NT2/D1 (cell line): ENCODE measurements around the gene HOXB4.

Experiments
- DNase-seq: peaks from one replicate; pipeline ENCODE4 v3.0.0-alpha.2; 2011; ENCODE audit warnings: low read depth, low spot score
- H3K27me3 ChIP-seq: 2 replicates; pipeline ENCODE4 v1.6.0; 2011; ENCODE audit warnings: mild to moderate bottlenecking; ENCODE audit not compliant: insufficient read length, insufficient read depth
- H3K36me3 ChIP-seq: 2 replicates; pipeline ENCODE4 v1.6.1; 2011; ENCODE audit warnings: mild to moderate bottlenecking, low read length, mixed read lengths; ENCODE audit not compliant: insufficient read depth, insufficient read length
- H3K4me1 ChIP-seq: 2 replicates; pipeline ENCODE4 v1.5.1; 2011; ENCODE audit not compliant: insufficient read depth, insufficient read length
- H3K4me3 ChIP-seq: 2 replicates; pipeline ENCODE4 v1.5.1; 2011; ENCODE audit warnings: low read depth; ENCODE audit not compliant: insufficient read length
- H3K9ac ChIP-seq: 2 replicates; pipeline ENCODE4 v1.6.0; 2011; ENCODE audit warnings: low read depth; ENCODE audit not compliant: insufficient read length
- H3K9me3 ChIP-seq: 2 replicates; pipeline ENCODE4 v1.5.1; 2011; ENCODE audit warnings: mild to moderate bottlenecking, low read length; ENCODE audit not compliant: insufficient read depth
- SUZ12 ChIP-seq: IDR thresholded peaks from 2 replicates; pipeline ENCODE4 v1.6.1; 2011; ENCODE audit not compliant: insufficient read length, insufficient read depth; ENCODE audit errors: extremely low read depth
- YY1 ChIP-seq: IDR thresholded peaks from 2 replicates; pipeline ENCODE4 v1.6.1; 2011; ENCODE audit not compliant: insufficient read length, insufficient read depth
- ZNF274 ChIP-seq: IDR thresholded peaks from 2 replicates; pipeline ENCODE4 v1.6.1; 2011; ENCODE audit warnings: mild to moderate bottlenecking, low read depth, low read length

HOXB4 gene

GRCh38 chr17:48529683-48530009, 48.5 kb downstream of the HOXB4 start:
- Histone ChIP-seq H3K9me3 (no peaks in the 10 kb centered on the region), H3K9ac (no peak overlapping the region), H3K4me3 (no peak overlapping the region), H3K27me3 (peaks cover 69% of the 10 kb centered on the region), H3K36me3 (no peaks in the 10 kb centered on the region), H3K4me1 (peaks cover 28% of the 10 kb centered on the region)
- no peak for DNase-seq
- TF ChIP-seq YY1 (no peak), ZNF274 (no peak), SUZ12 (no peak)

GRCh38 chr17:48528936-48529682, 49.0 kb downstream of the HOXB4 start:
- H3K9me3 ChIP-seq, result no peaks in the 10 kb centered on the region
- H3K36me3 ChIP-seq, result no peaks in the 10 kb centered on the region
- H3K4me1 ChIP-seq, result peaks cover 28% of the 10 kb centered on the region
- H3K9ac ChIP-seq, result no peak overlapping the region
- DNase-seq, result no peak
- TF ChIP-seq YY1 (no peak), ZNF274 (no peak), SUZ12 (no peak)
- H3K4me3 ChIP-seq, result no peak overlapping the region
- H3K27me3 ChIP-seq, result peaks cover 74% of the 10 kb centered on the region

GRCh38 chr17:48528153-48528935, 49.8 kb downstream of the HOXB4 start:
- Histone ChIP-seq H3K4me3 (no peak overlapping the region), H3K9me3 (no peaks in the 10 kb centered on the region), H3K36me3 (no peaks in the 10 kb centered on the region), H3K27me3 (peaks cover 82% of the 10 kb centered on the region), H3K9ac (no peak overlapping the region), H3K4me1 (peaks cover 28% of the 10 kb centered on the region)
- no peak for DNase-seq
- no peak for TF ChIP-seq YY1
- no peak for TF ChIP-seq ZNF274
- no peak for TF ChIP-seq SUZ12

- H3K9ac ChIP-seq, result peak overlapping the region; percentile 18
- no peaks in the 10 kb centered on the region for H3K9me3 ChIP-seq
- peaks cover 25% of the 10 kb centered on the region for H3K4me1 ChIP-seq
- H3K36me3 ChIP-seq, result no peaks in the 10 kb centered on the region
- no peak for DNase-seq
- no peak for TF ChIP-seq YY1
- no peak for TF ChIP-seq SUZ12
- no peak for TF ChIP-seq ZNF274
- peak overlapping the region; percentile 9 for H3K4me3 ChIP-seq
- peaks cover 85% of the 10 kb centered on the region for H3K27me3 ChIP-seq
Observed at GRCh38 chr17:48527547-48527932, 50.6 kb downstream of the HOXB4 start.

- H3K9me3 ChIP-seq, result no peaks in the 10 kb centered on the region
- peaks cover 20% of the 10 kb centered on the region for H3K4me1 ChIP-seq
- H3K9ac ChIP-seq, result peak overlapping the region; percentile 65
- peak overlapping the region; percentile 9 for H3K4me3 ChIP-seq
- H3K36me3 ChIP-seq, result no peaks in the 10 kb centered on the region
- H3K27me3 ChIP-seq, result peaks cover 82% of the 10 kb centered on the region
- DNase-seq, result no peak
- TF ChIP-seq YY1 (no peak), SUZ12 (no peak), ZNF274 (no peak)
Observed at GRCh38 chr17:48526608-48527546, 51.3 kb downstream of the HOXB4 start.
